Stimulated activated CD8-positive, alpha-beta memory T cell treated with anti-CD3 and anti-CD28 coated beads, Interleukin-2, amount 100 ng/mL, for 48 hours (primary cell): ENCODE measurements around the gene SLC35F1.

ENCODE experiments used
- DNase-seq, 2 donors: peaks; one replicate each; pipeline ENCODE4 v3.0.0-alpha.2; 2020; ENCODE audit warnings: low read depth in 2 of 2

Gene SLC35F1

GRCh38 chr6:118313762-118314161, 406.7 kb downstream of the SLC35F1 start:
- DNase-seq = no peak

DNA sequence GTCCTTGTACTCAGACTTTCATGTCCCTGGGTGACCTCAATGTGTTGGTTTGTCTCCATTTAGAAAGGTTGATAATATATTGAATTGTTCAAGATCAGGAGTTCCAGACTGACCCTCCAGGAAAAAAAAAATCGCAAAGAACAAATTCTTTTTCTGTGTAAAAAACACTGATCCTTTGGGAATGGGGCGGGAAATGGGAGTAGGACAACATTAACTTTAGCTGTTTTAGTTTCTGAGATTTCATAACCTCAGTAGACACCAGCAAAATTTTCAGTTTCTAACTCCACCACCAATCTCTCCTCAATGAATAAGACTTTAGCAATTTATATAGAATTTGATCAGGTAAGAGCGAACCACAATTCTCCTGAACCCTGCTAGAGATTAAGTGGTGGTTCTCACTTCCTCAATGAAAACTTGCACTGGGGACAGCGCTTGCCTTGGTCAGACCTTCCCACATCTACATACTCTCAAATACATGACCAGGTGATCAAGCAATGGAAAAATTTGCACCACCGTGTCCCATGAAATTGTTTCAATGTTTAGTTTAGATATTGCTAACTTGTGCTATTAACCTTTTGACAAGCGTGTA, 409.8 kb downstream of the SLC35F1 start:
- no peak for DNase-seq

GRCh38 chr6:118317581-118318563, 410.8 kb downstream of the SLC35F1 start:
- no peak for DNase-seq

DNA sequence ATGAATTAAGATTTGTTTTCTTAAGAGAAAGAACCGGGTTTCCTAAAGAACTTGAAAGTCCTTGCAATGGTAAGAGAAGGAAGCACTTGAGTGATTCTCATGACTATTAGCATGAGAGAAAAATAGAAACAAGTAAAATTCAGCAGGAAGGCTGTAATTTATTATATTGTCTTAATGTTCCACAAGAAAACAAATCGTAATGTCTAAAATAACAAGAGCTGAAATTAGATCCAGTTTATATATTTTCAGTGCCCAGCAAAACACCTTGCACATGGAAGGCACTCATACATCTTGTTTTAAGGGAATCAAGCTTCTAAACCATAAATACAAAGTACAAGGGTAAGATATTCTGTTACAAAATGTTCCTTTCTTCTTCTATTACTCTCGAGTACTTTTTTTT, 411.6 kb downstream of the SLC35F1 start:
- DNase-seq = no peak

GRCh38 chr6:118319416-118319815, 412.4 kb downstream of the SLC35F1 start:
- DNase-seq = no peak

DNA sequence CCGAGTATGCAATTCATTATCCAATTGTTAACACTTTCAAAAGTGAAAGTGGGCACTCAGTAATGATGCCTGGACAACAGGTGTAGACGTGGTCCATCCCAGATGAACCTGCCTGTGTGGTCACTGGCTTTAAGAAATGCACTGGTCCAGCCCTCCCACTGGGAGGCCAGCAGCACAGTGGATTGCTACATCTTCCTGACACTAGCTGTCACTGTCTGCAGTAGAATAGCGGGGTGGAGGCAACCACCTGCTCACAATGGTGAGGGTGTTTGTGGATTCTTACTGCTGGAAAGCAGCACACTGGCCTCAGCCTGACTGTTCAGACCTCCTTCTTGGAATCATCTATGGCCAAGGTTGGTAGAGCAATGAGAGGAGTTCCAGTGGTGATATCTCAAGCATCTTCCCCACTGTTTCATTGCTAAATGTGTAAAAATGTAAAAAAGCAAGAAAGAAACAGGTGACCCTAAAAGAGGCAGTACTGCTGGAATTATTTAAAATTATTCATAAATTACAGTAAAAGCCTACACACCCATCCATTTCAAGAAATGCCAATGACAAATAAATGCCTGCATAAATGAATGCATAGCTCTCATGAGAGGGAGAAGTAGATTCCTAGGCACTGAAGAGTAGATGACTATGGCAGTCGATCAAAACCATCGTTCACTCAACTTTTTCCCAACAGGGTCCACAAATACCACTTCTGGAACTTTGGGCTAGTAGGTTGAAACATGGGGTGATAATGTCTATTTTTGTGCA, 413.0 kb downstream of the SLC35F1 start:
- DNase-seq = no peak

DNA sequence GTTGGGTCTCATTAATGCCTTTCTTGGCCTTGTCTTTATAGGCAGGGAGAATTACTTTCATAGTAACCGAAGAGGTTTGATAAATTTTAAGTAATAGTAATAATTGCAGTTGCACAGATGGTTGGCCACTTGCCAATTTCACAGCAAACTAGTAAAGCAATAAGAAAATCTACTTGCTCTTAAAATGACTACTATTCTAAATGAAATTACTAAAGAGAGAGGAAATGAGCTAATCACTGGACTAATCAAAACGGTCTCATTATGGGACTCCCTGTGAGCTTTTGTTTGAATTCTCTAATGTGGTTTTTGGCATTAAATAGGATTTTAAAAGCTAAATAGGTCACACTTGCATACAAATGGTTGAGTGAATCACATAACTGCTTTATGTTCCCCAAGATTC, 413.6 kb downstream of the SLC35F1 start:
- no peak for DNase-seq

- DNase-seq = no peak
Observed at GRCh38 chr6:118324116-118324515, 417.1 kb downstream of the SLC35F1 start.

DNA sequence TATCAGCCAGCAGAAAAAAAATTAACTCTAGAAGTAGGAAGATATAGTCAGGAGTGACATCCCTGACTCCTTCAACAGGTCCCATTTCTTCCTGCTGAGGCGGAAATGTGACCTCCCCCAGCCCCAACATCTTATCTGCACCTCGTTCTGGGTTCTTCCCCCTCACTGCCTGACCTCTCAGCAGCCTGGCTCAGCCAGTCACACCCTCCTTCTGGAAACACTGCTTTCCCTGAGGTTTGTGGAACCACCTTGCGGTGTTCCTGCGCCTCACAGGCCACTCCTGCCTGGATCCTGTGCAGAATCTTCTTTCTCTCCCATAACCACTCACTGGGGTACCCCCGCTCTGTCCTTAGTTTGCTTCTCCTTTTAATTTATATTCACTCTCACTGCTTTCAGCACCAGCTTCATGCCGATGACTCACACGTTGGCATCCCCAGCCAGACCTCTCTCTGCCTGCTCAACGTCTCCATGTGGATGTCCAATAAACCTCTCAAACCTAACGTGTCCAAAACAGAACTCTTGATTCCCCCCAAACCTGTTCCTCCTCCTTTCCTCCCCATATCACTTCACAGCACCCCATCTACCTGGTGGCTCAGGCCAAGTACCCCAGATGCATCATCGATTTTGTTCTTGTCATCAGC, 418.3 kb downstream of the SLC35F1 start:
- DNase-seq = no peak

DNA sequence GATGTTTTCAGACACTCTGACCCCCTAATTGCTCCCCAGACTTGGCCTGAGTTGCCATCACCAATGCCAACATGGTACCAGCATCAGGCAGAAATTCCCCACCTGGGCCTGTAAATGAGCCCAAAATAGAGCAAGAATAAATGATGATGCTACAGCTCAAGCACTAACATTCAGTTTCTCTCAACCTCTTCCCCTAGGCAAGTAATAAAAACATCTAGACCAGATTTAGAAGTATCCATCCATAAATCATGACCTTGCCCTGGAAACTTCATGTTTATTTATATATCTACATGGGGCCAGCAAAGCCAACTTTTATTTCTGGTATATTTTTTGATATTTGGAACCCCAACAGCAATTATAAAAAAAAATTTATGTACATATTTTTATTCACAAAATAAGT, 419.6 kb downstream of the SLC35F1 start:
- no peak for DNase-seq

DNA sequence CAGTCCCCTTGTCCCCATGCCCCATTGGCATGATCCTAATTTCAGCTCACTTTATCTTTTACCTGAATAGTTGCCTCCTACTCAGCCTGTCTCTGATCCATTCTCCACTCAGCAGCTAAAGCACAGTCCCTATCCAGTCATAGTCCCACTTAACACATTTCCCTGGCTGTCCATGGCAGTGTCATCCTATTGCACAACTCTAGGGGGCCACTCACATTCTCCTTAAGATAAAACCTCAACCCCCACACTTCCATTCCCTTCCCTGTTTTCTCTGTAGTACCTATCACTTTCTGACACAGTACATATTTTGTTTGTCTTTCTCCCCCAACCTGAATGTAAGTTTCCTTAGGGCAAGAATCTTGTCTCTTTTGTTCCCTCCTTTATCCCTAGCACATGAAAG, 420.2 kb downstream of the SLC35F1 start:
- no peak for DNase-seq

DNA sequence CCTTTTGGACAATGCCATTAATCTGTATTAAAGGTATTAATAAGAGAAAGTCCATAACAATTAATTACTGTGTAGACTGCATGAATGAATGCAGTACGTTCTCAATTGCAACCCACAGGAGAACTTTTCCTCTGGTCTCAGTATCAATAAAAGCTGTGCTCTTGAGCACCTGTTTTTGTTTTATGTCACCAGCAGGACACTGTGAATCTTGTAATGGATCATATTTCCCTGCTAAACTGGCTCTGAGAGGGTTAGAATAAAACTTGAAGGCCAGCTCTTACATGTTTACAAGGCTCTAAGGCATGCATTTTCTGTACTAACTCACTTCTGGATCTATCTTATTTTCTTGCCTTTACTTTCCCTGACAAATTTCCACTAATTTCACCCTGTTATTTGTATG, 426.7 kb downstream of the SLC35F1 start:
- no peak for DNase-seq

DNA sequence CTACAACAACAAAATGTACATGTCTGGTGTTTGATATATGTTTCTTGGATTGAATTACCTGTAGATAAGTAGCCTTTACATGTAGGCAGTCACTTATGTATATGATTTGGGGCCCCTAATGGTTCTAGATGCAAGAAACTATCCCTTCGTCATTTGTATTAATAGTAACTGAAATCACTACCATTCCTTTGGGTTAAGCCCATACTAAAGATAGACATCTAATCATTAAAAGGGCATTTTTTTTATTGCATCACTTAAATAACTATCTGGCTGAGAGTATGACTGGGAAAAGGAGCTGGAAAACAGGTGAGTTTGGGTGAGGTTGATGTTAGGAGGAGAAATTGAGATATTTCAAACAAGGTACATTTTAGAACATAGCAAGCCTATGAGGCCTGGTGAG, 427.6 kb downstream of the SLC35F1 start:
- DNase-seq = no peak

GRCh38 chr6:118335325-118335816, 428.3 kb downstream of the SLC35F1 start:
- no peak for DNase-seq

DNA sequence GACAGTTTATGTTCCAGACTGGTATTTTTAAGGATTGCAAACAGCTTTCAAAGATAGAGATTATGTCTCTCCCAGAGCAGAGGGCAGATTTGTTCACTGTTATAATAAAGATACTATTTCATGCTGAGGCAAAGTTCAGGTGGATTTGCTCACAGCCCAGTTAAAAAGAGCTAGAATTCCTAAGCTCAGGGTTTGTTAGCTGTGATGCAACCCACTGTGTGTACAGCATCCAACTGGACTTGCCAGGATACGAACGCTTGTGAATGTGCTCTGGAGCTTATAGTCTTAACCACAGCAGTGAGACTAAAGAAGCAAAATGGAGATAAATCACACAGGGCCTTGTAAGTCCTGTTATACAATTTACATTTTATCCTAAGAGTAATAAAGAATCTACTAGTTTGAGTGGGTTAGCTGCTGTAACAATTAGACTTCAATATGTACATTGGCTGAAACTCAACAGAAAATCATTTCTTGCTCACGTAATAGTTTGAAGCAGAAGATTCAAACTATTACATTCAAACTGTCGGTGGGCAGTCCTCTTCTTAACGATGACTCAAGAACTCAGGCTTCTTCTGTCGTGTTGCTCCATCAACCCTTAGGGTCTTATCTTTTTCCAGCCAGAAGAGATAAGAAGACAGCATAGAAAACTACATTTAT, 437.1 kb downstream of the SLC35F1 start:
- DNase-seq = no peak

DNA sequence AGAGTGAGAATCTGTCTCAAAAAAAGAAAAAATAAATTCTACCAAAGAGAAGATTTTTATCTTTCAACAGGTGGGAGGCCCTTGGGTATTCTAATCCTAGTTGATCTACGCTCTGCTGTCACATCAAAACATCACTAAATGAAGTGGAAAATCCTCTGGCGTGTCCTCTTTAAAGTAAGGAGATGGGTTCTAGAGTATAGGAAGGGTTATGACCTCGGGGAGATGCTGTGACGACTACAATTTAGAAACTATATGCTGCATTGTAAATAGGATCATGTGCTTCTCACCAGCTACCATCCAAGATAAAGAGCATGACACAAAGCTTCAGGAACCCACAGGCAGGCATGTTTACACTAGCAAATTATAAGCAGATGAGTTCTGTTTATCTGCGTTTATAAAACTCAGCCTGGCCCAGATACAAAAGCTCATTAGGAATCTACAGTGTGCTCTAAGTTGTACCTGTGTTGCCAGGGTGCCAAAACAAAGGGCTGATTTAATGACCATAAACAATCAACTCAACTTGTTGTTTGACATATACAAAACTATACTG, 443.9 kb downstream of the SLC35F1 start:
- no peak for DNase-seq

DNA sequence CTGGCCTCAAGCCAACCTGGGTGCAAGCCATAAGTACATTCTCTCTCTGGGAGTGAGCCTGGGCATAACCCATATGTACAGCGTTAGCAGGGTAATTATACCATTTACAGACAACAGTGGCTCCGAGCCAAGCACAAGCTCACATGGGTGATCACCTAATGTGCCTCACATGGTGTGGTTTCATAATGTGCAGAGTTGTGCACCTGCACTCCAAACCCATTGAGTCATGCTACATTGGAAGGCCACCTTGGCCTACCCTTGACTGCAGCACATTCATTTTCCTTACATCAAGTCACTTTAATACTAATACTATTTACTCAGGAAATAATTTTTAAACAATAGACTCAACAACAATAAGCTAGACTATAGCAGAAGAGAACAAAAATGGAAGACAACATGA, 446.5 kb downstream of the SLC35F1 start:
- no peak for DNase-seq

DNA sequence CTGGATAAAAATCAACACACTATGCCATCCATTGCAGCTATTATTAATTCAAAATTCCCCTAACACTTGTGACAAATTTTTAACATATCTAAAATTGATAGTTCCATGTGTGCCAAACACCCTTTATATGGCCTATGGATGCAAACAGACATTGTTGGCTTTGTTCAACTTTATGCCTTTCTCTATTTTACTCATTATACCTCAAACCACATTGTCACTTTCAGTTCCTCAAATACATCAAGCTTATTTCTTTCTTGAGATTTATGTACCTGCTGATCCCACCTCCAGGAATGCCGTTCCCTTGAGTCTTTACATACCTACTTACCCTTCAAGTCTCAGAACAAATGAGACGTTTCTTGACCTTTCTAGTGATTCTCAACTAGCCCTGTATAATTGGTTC, 447.6 kb downstream of the SLC35F1 start:
- DNase-seq = no peak

DNA sequence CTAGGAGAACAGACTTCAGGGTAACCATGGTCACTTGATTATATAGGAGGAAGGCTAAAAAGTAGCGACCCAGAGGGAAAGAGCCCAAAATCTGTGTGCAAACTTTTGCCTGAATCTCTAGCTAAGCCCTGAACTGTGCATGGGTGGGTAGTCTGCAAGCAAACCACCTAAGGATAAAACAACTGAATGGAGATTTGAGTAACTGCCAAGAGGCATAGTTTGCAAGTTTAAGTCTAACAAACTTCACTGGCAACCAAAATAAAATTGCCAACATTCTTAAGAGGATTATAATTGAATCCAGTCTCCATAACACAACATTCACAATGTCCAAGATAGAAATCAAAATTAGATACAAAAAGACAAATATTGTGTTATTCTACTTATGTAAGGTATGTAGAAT, 449.0 kb downstream of the SLC35F1 start:
- no peak for DNase-seq

GRCh38 chr6:118356686-118357085, 449.6 kb downstream of the SLC35F1 start:
- DNase-seq = no peak
